HG03066 (cell line): Measurements from ENCODE around the gene NSMCE3.

Experiments used
- ATAC-seq: cut with Tn5 transposase; IDR thresholded peaks from one replicate; pipeline ENCODE4 v1.9.1; 2021; ENCODE audit warnings: low read depth; ENCODE audit not compliant: unreplicated experiment

Gene NSMCE3

GRCh38 chr15:29269485-29270168, at the start of gene NSMCE3:
TSS of gene NSMCE3 (minus strand) at chr15:29269822. CDS start at chr15:29269705, 117 bp downstream.
- ATAC-seq = peak; percentile 74

- ATAC-seq = no peak
These were observed 46.8 kb upstream of the NSMCE3 start for GRCh38 chr15:29316422-29316821.

GRCh38 chr15:29312387-29312786, 42.8 kb upstream of the NSMCE3 start:
- no peak for ATAC-seq

DNA sequence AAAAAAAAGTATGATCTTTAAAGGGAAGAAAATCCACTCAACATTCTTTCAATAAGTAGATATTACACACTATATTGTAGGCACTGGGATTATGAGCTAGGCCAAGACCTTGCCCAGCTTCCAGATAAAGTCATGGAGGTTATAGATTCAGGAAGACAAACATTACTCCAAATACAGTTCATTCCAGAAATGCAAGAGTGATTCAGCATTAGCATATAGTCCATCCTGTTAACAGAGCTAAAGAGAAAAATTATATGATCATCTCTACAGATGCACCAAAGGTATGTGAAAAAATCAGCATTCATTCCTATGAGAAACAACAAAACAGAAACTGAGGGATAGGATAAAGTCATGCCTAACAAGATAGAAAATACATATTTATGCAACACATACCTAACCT, 42.1 kb upstream of the NSMCE3 start:
- ATAC-seq = no peak

GRCh38 chr15:29309139-29309538, 39.5 kb upstream of the NSMCE3 start:
- peak; percentile 60 for ATAC-seq

- ATAC-seq = no peak
These were observed 38.7 kb upstream of the NSMCE3 start for GRCh38 chr15:29308299-29308698.

DNA sequence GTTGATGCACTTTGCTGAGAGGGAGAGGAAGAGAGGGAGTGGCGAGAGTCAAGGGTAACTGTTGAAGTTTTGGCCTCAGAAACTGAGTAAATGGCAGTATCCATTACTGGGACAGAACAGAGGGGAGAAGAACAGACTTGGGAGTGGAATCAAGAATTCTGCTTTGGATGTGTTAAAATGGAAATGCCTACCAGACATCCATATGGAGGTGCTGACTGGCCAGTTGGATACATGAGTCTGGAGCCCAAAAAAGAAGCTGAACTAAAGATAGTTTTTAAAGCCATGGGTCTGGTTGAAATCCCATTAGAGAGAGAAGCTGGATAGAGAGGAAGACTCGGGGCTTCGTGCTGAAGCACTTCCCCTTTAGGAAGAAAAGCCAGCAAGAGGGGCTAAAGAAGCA, 35.9 kb upstream of the NSMCE3 start:
- no peak for ATAC-seq

- ATAC-seq = no peak
These were observed 33.2 kb upstream of the NSMCE3 start for GRCh38 chr15:29302871-29303270.

- ATAC-seq = no peak
These were observed 30.2 kb upstream of the NSMCE3 start for GRCh38 chr15:29299784-29300183.

- ATAC-seq = no peak
These were observed 29.7 kb upstream of the NSMCE3 start for GRCh38 chr15:29299331-29299730.

GRCh38 chr15:29294732-29295325, 25.2 kb upstream of the NSMCE3 start:
- ATAC-seq = no peak

DNA sequence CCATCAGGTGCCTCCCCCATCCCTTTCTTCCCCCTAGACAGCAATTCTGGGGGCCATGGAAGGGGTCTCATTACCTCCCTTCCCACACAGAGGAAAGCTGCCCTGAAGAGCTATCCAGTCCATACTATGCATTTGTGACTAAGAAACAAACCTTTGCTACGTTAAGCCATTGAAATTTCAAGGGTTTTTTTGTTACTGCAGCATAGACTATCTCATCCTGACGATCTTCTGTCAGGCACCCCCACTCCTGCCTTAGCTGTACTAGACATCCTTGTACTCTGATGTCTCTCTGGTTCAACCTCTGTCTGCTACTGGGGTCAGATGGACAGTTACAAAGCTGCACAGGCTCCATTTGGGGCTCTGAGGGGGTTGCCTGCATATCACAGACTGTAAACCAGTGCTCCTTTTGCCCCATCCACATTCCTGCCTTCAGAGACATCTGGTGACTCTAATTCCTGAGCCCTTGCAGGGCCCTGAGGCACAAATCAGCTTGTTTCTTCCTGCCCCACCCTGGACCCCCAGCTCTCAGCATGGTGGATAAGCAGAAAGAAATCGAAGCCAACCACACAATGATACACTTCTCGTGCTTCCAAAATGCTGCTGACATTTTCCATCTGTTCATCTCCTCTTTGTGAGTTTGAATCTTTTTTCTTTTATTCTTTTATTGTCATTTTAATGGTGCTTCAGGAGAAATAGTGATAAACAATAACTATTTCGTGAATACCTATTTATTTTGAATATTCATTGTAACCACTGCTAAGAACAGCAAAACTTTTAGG, 21.6 kb upstream of the NSMCE3 start:
- ATAC-seq = no peak

DNA sequence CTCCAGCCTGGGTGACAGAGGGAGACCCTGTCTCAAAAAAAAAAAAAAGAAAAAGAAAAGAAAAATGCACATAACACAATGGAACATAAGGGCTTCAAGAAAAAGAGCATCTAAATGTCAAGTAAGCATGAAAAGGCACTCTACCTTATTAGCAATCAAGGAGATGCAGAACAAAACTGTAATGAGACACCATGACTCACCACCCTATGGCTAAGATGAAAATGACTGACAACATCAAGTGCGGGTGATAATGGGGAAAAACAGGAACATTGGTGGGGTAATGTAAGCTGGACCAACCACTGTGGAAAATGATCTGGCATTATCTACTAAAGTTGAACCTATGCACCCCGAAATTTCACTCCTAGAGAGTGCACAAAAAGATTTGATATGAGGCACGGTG, 19.6 kb upstream of the NSMCE3 start:
- no peak for ATAC-seq

GRCh38 chr15:29285386-29285785, 15.8 kb upstream of the NSMCE3 start:
- no peak for ATAC-seq

DNA sequence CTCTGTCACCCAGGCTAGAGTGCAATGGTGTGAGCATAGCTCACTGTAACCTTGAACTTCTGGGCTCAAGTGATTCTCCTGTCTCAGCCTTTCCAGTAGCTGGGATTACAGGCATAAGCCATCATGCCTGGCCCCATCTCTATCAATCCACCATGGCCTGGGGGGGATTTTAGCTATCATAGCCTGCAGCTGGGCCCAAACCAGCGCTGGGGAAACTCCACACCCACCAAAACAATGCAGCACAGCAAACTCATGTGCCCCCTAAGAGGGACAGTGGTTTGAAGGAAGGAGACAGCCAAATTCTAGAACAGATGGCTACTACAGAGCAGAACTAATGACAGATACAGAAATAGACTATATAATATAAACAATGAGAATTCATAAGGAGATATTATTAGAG, 13.8 kb upstream of the NSMCE3 start:
- ATAC-seq = no peak

DNA sequence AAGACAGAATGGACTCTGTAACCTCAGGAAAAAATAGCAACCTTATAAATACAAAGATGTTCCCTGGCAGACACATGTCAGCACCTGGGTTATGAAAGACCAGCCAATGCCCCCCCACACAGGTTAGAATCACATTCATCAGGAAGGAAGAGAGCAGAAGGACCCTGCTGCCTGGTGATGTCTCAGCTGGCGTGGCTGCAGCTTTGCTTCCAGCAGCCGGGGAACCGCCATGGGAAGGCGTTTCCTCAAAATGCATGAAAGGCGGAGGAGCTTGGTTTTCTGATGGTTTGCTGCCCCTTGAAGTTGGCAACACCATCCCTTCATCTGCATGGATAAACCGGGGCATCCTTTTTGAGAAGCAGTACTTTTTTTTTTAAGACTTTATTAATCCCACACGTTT, 10.9 kb upstream of the NSMCE3 start:
- ATAC-seq = no peak

- ATAC-seq = no peak
These were observed 8.9 kb upstream of the NSMCE3 start for GRCh38 chr15:29278436-29279105.

- no peak for ATAC-seq
These were observed 6.7 kb upstream of the NSMCE3 start for GRCh38 chr15:29276366-29276765.

DNA sequence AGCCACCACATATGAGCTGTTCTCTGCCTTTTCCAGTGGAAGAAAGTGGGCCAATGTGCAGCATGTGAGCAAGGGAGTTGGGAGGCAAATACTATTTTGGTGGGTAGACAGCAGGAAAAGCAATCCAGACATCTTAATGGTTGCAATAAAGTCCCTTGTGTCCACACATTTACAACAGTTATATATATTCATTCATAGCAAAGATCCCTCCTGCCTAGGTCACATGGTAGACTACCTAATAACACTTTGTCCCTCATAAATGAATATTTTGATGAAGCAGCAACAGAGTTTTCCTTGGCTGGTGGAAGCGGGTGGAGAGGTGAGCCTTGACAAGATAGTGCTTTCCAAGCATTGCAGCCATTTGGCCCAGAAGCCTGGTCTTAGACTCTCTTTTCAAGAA, 6.2 kb upstream of the NSMCE3 start:
- no peak for ATAC-seq

DNA sequence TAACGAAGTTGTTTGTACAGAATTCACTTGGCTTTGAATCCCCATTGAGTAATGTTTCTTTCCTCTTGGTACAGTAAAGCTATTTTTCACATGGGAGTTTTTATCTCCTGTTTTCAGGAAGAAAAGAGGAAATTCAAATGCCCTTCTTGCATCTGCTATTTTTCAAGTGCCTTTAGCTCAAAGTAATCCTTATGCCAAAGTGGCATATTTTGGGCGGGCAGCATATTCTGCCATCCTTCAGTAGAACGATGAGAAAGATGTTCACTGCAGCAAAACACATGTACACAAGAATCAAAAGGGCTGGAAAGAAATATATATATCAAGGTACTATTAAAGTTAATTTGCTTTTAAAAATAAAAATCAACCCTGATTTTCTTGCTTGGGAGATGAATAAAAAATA, 5.3 kb upstream of the NSMCE3 start:
- ATAC-seq = no peak

DNA sequence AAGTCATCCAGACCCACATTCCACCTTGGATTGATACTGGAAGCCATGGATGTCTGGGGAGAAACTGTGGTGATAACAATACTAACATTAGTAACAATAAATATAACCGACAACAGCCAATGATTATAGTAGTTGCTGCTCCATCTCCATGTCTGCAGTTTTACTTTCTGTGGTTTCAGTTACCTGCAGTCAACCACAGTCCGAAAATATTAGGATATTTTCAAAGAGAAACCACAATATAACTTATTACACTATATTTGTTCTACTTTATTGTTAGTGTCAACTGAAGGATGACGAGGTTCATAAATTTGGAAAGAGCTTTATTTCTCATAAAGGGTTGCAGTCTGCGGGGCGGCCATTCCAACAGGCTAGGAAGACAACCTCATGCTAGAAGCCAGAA, 2.6 kb upstream of the NSMCE3 start:
- no peak for ATAC-seq
